ENCODE measurements around the gene DNAH8.
"Not testable (repeated sequence)": the region's sequence is repeated elsewhere in the genome, so short reads cannot be mapped to it uniquely, and the experiment has no call there.

Gene DNAH8

GRCh38 chr6:38907264-38907663 is 192.2 kb downstream of the DNAH8 start:
- DNase-seq (ENCODE audit: low spot score), result no peak

- no peak for DNase-seq (ENCODE audit: low spot score)
Measured at GRCh38 chr6:38909015-38909730, 194.1 kb downstream of the DNAH8 start.

- DNase-seq (ENCODE audit: low spot score), result no peak
Measured at GRCh38 chr6:38910207-38910606, 195.1 kb downstream of the DNAH8 start.

GRCh38 chr6:38912378-38912777 is 197.3 kb downstream of the DNAH8 start:
- no peak for DNase-seq (ENCODE audit: low spot score)

- DNase-seq (ENCODE audit: low spot score), result no peak
Measured at GRCh38 chr6:38915205-38915925, 200.3 kb downstream of the DNAH8 start.

- not testable (repeated sequence) for DNase-seq (ENCODE audit: low spot score)
Measured at GRCh38 chr6:38921540-38921939, 206.4 kb downstream of the DNAH8 start.

GRCh38 chr6:38924791-38925509 is 209.8 kb downstream of the DNAH8 start:
- no peak for DNase-seq (ENCODE audit: low spot score)

GRCh38 chr6:38929560-38929959 is 214.4 kb downstream of the DNAH8 start:
- DNase-seq (ENCODE audit: low spot score), result no peak

- DNase-seq (ENCODE audit: low spot score), result no peak
Measured at GRCh38 chr6:38933426-38933825, 218.3 kb downstream of the DNAH8 start.

GRCh38 chr6:38935051-38935450 is 219.9 kb downstream of the DNAH8 start:
- no peak for DNase-seq (ENCODE audit: low spot score)

GRCh38 chr6:38937839-38938613 is 222.9 kb downstream of the DNAH8 start:
- DNase-seq (ENCODE audit: low spot score), result no peak

- no peak for DNase-seq (ENCODE audit: low spot score)
Measured at GRCh38 chr6:38938741-38939140, 223.6 kb downstream of the DNAH8 start.

- no peak for DNase-seq (ENCODE audit: low spot score)
Measured at GRCh38 chr6:38942442-38942841, 227.3 kb downstream of the DNAH8 start.

- DNase-seq (ENCODE audit: low spot score), result no peak
Measured at GRCh38 chr6:38942965-38943364, 227.9 kb downstream of the DNAH8 start.

- DNase-seq (ENCODE audit: low spot score), result no peak
Measured at GRCh38 chr6:38943964-38944363, 228.9 kb downstream of the DNAH8 start.

- no peak for DNase-seq (ENCODE audit: low spot score)
Measured at GRCh38 chr6:38944655-38945279, 229.7 kb downstream of the DNAH8 start.

GRCh38 chr6:38955861-38956260 is 240.8 kb downstream of the DNAH8 start:
- DNase-seq (ENCODE audit: low spot score), result no peak

- DNase-seq (ENCODE audit: low spot score), result no peak
Measured at GRCh38 chr6:38957426-38957825, 242.3 kb downstream of the DNAH8 start.

- DNase-seq (ENCODE audit: low spot score), result no peak
Measured at GRCh38 chr6:38959138-38959537, 244.0 kb downstream of the DNAH8 start.

- no peak for DNase-seq (ENCODE audit: low spot score)
Measured at GRCh38 chr6:38968702-38969149, 253.6 kb downstream of the DNAH8 start.

GRCh38 chr6:38973178-38974057 is 258.3 kb downstream of the DNAH8 start:
- DNase-seq (ENCODE audit: low spot score), result peak; percentile 39
